ENCODE data around the gene RIIAD1.
"Not testable (repeated sequence)": the region's sequence is repeated elsewhere in the genome, so short reads cannot be mapped to it uniquely, and the experiment has no call there.

RIIAD1 gene

GRCh38 chr1:151711044-151711800 is 10.1 kb upstream of the RIIAD1 start:
- no peak for DNase-seq

GRCh38 chr1:151711951-151712350 is 9.4 kb upstream of the RIIAD1 start:
- DNase-seq = peak; percentile 89

GRCh38 chr1:151713044-151713443 is 8.3 kb upstream of the RIIAD1 start:
- DNase-seq = no peak

GRCh38 chr1:151713874-151714273 is 7.4 kb upstream of the RIIAD1 start:
- DNase-seq = peak; percentile 45

- DNase-seq = peak; percentile 11
Measured at GRCh38 chr1:151714820-151715725, 6.2 kb upstream of the RIIAD1 start.

- DNase-seq = peak; percentile 95
Measured at GRCh38 chr1:151715726-151716404, 5.5 kb upstream of the RIIAD1 start.

GRCh38 chr1:151716405-151716762 is 4.9 kb upstream of the RIIAD1 start:
- DNase-seq = no peak

- peak; percentile 99 for DNase-seq
Measured at GRCh38 chr1:151716771-151717631, 4.3 kb upstream of the RIIAD1 start, which contains the start of gene CELF3. Gene CELF3 (minus strand): TSS chr1:151716803. CDS start chr1:151716020, 783 bp downstream.

- peak; percentile 80 for DNase-seq
Measured at GRCh38 chr1:151718011-151718431, 3.3 kb upstream of the RIIAD1 start.

- no peak for DNase-seq
Measured at GRCh38 chr1:151718666-151719065, 2.7 kb upstream of the RIIAD1 start.

GRCh38 chr1:151720125-151720524 is 1.2 kb upstream of the RIIAD1 start:
- DNase-seq = no peak

GRCh38 chr1:151720554-151720953 is 768 bp upstream of the RIIAD1 start:
- no peak for DNase-seq

GRCh38 chr1:151721788-151722510 is 627 bp downstream of the RIIAD1 start:
- no peak for DNase-seq

- no peak for DNase-seq
Measured at GRCh38 chr1:151723726-151724370, 2.5 kb downstream of the RIIAD1 start.

- peak; percentile 34 for DNase-seq
Measured at GRCh38 chr1:151728151-151729054, 7.1 kb downstream of the RIIAD1 start.

GRCh38 chr1:151729157-151729965 is 8.0 kb downstream of the RIIAD1 start:
- DNase-seq = no peak

- DNase-seq = no peak
Measured at GRCh38 chr1:151729966-151730291, 8.6 kb downstream of the RIIAD1 start.

- DNase-seq = no peak
Measured at GRCh38 chr1:151733126-151733525, 11.8 kb downstream of the RIIAD1 start.

GRCh38 chr1:151733995-151734394 is 12.7 kb downstream of the RIIAD1 start:
- not testable (repeated sequence) for DNase-seq

Data from NCI-H69 (cell line).